Liver (tissue), 3 donors: Measurements from ENCODE around the gene ENAM.

Source experiments
- EGR1 ChIP-seq, 2 donors: IDR thresholded peaks; 2 replicates each; pipeline ENCODE4 v1.6.1; 2016 to 2018; ENCODE audit warnings: antibody characterized with exemption in 2 of 2, low read depth in 2 of 2
- FOXA1 ChIP-seq: IDR thresholded peaks from 2 replicates; pipeline ENCODE4 v1.6.1; 2016; ENCODE audit warnings: antibody characterized with exemption
- HNF4G ChIP-seq: IDR thresholded peaks from 2 replicates; pipeline ENCODE4 v1.6.1; 2016; ENCODE audit warnings: antibody characterized with exemption
- JUND ChIP-seq, 2 donors: IDR thresholded peaks; 2 replicates each; pipeline ENCODE4 v1.6.1; 2016; ENCODE audit warnings: antibody characterized with exemption in 2 of 2
- RAD21 ChIP-seq, 2 donors: IDR thresholded peaks; 2 replicates each; pipeline ENCODE4 v1.6.1; 2016; ENCODE audit warnings: antibody characterized with exemption in 2 of 2, mild to moderate bottlenecking in 2 of 2
- RXRA ChIP-seq, 2 donors: IDR thresholded peaks; 2 replicates each; pipeline ENCODE4 v1.6.1; 2017 to 2018; ENCODE audit warnings: antibody characterized with exemption in 2 of 2, mild to moderate bottlenecking in 1 of 2
- SP1 ChIP-seq: IDR thresholded peaks from 2 replicates; pipeline ENCODE4 v1.6.1; 2018; ENCODE audit warnings: antibody characterized with exemption, mild to moderate bottlenecking
- TAF1 ChIP-seq: conservative IDR thresholded peaks from 2 replicates; pipeline ENCODE4 v1.6.1; 2016; ENCODE audit warnings: antibody characterized with exemption, mild to moderate bottlenecking
- YY1 ChIP-seq: IDR thresholded peaks from 2 replicates; pipeline ENCODE4 v1.6.1; 2016; ENCODE audit warnings: antibody characterized with exemption, mild to moderate bottlenecking
- TF ChIP-seq, protein P1 (sequence below): IDR thresholded peaks from 2 replicates; pipeline ENCODE4 v1.6.1; 2016; ENCODE audit warnings: antibody characterized with exemption
- TF ChIP-seq, protein P2 (sequence below): fragments of 150-350 bp; IDR thresholded peaks from 2 replicates; pipeline ENCODE4 v1.5.1; 2017; ENCODE audit warnings: improper control_type of control experiment, low read depth, low read length; ENCODE audit not compliant: missing input control
- TF ChIP-seq, protein P3 (sequence below): IDR thresholded peaks from 2 replicates; pipeline ENCODE4 v1.6.1; 2016; ENCODE audit warnings: antibody characterized with exemption, mild to moderate bottlenecking
- TF ChIP-seq, protein P4 (sequence below): IDR thresholded peaks from 2 replicates; pipeline ENCODE4 v1.6.1; 2016; ENCODE audit warnings: antibody characterized with exemption
- TF ChIP-seq, protein P5 (sequence below): IDR thresholded peaks from 2 replicates; pipeline ENCODE4 v1.6.1; 2016; ENCODE audit warnings: antibody characterized with exemption
- donor health status: healthy.
- donor health status: healthy.

DNA sequence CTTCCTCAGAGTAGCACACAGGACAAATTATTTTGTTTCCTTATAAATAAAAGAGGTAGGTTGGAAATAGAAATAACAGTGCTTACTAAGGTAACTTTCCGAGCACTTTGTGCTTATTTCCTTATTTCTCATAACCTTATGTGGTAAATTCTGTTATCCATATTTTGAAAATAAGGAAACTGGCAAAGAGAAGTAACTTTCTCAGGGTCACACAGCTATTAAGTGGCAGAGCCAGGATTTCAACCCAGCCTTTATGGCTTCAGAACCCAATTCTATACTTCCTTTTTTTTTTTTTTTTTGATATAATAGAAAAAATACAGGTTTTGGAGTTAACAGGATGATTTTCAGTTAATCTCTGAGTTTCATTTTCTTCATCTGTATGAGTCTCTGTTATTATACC, 63.1 kb downstream of the ENAM start:
- TF ChIP-seq, protein P1, sequence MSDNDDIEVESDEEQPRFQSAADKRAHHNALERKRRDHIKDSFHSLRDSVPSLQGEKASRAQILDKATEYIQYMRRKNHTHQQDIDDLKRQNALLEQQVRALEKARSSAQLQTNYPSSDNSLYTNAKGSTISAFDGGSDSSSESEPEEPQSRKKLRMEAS, result no peak
- TF ChIP-seq, protein P2, sequence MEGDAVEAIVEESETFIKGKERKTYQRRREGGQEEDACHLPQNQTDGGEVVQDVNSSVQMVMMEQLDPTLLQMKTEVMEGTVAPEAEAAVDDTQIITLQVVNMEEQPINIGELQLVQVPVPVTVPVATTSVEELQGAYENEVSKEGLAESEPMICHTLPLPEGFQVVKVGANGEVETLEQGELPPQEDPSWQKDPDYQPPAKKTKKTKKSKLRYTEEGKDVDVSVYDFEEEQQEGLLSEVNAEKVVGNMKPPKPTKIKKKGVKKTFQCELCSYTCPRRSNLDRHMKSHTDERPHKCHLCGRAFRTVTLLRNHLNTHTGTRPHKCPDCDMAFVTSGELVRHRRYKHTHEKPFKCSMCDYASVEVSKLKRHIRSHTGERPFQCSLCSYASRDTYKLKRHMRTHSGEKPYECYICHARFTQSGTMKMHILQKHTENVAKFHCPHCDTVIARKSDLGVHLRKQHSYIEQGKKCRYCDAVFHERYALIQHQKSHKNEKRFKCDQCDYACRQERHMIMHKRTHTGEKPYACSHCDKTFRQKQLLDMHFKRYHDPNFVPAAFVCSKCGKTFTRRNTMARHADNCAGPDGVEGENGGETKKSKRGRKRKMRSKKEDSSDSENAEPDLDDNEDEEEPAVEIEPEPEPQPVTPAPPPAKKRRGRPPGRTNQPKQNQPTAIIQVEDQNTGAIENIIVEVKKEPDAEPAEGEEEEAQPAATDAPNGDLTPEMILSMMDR, result no peak
- TF ChIP-seq, protein P3, sequence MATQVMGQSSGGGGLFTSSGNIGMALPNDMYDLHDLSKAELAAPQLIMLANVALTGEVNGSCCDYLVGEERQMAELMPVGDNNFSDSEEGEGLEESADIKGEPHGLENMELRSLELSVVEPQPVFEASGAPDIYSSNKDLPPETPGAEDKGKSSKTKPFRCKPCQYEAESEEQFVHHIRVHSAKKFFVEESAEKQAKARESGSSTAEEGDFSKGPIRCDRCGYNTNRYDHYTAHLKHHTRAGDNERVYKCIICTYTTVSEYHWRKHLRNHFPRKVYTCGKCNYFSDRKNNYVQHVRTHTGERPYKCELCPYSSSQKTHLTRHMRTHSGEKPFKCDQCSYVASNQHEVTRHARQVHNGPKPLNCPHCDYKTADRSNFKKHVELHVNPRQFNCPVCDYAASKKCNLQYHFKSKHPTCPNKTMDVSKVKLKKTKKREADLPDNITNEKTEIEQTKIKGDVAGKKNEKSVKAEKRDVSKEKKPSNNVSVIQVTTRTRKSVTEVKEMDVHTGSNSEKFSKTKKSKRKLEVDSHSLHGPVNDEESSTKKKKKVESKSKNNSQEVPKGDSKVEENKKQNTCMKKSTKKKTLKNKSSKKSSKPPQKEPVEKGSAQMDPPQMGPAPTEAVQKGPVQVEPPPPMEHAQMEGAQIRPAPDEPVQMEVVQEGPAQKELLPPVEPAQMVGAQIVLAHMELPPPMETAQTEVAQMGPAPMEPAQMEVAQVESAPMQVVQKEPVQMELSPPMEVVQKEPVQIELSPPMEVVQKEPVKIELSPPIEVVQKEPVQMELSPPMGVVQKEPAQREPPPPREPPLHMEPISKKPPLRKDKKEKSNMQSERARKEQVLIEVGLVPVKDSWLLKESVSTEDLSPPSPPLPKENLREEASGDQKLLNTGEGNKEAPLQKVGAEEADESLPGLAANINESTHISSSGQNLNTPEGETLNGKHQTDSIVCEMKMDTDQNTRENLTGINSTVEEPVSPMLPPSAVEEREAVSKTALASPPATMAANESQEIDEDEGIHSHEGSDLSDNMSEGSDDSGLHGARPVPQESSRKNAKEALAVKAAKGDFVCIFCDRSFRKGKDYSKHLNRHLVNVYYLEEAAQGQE, result no peak
- TF ChIP-seq JUND (IDR thresholded peaks at IDR 0.05) (no peak), YY1 (no peak), TAF1 (no peak), RAD21 (IDR thresholded peaks at IDR 0.05) (no peak), RXRA (IDR thresholded peaks at IDR 0.05) (no peak), EGR1 (IDR thresholded peaks at IDR 0.05; ENCODE audit: low read depth in 2 of 2) (no peak), SP1 (no peak), FOXA1 (no peak), HNF4G (no peak)
- TF ChIP-seq, protein P4, sequence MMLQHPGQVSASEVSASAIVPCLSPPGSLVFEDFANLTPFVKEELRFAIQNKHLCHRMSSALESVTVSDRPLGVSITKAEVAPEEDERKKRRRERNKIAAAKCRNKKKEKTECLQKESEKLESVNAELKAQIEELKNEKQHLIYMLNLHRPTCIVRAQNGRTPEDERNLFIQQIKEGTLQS, result no peak
- TF ChIP-seq, protein P5, sequence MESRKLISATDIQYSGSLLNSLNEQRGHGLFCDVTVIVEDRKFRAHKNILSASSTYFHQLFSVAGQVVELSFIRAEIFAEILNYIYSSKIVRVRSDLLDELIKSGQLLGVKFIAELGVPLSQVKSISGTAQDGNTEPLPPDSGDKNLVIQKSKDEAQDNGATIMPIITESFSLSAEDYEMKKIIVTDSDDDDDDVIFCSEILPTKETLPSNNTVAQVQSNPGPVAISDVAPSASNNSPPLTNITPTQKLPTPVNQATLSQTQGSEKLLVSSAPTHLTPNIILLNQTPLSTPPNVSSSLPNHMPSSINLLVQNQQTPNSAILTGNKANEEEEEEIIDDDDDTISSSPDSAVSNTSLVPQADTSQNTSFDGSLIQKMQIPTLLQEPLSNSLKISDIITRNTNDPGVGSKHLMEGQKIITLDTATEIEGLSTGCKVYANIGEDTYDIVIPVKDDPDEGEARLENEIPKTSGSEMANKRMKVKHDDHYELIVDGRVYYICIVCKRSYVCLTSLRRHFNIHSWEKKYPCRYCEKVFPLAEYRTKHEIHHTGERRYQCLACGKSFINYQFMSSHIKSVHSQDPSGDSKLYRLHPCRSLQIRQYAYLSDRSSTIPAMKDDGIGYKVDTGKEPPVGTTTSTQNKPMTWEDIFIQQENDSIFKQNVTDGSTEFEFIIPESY, result no peak
